ENCODE data around the gene IL20RB.

Gene IL20RB

GRCh38 chr3:137046747-137047146 is 89.0 kb downstream of the IL20RB start:
- no peak for DNase-seq

- no peak for DNase-seq
Measured at GRCh38 chr3:137047240-137047639, 89.5 kb downstream of the IL20RB start.

- DNase-seq = no peak
Measured at GRCh38 chr3:137050281-137050680, 92.5 kb downstream of the IL20RB start.

GRCh38 chr3:137052298-137052697 is 94.5 kb downstream of the IL20RB start:
- no peak for DNase-seq
